Prostate gland (tissue), 2 donors: ENCODE data around the gene LSM8. TPM values are rescaled to one million over a fixed set of nuclear protein-coding genes. Genes with fewer than 3 reads are reported as not detected.

Source experiments
- DNase-seq: peaks from one replicate; pipeline ENCODE4 v3.0.0-alpha.2; 2019; ENCODE audit warnings: low spot score
- H3K27ac ChIP-seq, 2 donors: fragments of 200-600 bp; sonication (generic); 2 replicates each; pipeline ENCODE4 v1.5.1; 2017 to 2019
- H3K27me3 ChIP-seq: fragments of 200-600 bp; sonication (generic); replicated peaks from 2 replicates; pipeline ENCODE4 v1.5.1; 2019; ENCODE audit not compliant: insufficient read depth
- H3K36me3 ChIP-seq, 2 donors: fragments of 200-600 bp; sonication (generic); 1 replicate in 1 of 2; 2 replicates in 1 of 2; pipeline versions ENCODE4 v1.5.1 to v1.8.1; 2017 to 2019
- H3K4me1 ChIP-seq: fragments of 200-600 bp; sonication (generic); replicated peaks from 2 replicates; pipeline ENCODE4 v1.5.1; 2019
- H3K4me3 ChIP-seq, 2 donors: fragments of 200-600 bp; sonication (generic); 2 replicates each; pipeline ENCODE4 v1.5.1; 2017 to 2019
- H3K9me3 ChIP-seq: fragments of 200-600 bp; sonication (generic); 2 replicates; pipeline ENCODE4 v1.5.1; 2017
- CTCF ChIP-seq, 4 experiments: fragments of 200-600 bp in 2 of 4; fragments of 450-650 bp in 2 of 4; sonication (generic) in 2 of 4; IDR thresholded peaks; 1 replicate in 3 of 4; 2 replicates in 1 of 4; pipeline ENCODE4 v1.5.1; 2016 to 2019; ENCODE audit warnings: antibody characterized with exemption in 4 of 4, mild to moderate bottlenecking in 2 of 4, moderate library complexity in 2 of 4
- POLR2A ChIP-seq: fragments of 450-650 bp; IDR thresholded peaks from one replicate; pipeline ENCODE4 v1.6.1; 2016; ENCODE audit warnings: antibody characterized with exemption, mild to moderate bottlenecking
- POLR2AphosphoS5 ChIP-seq: sonication (generic); formaldehyde crosslinking; IDR thresholded peaks from one replicate; pipeline ENCODE4 v1.6.1; 2017; ENCODE audit warnings: antibody characterized with exemption
- WGBS: methylation state at CpG from one replicate; pipeline ENCODE4 v1.1.5; 2018; 5-methylcytosine and 5-hydroxymethylcytosine counted together
- intact Hi-C: fragments of 100-400 bp; cut with DNase I; formaldehyde crosslinking; loops from one replicate; pipeline ENCODE4 v1.14.2; 2022
- total RNA-seq, 2 donors: library from RNA; depleted of rRNA; stranded (reverse); fragments of >200 nt; gene quantifications; one replicate each; pipeline ENCODE4 v1.1.0, GENCODE V29; 2016

LSM8 gene
- total RNA-seq, 2 donors from 2014 or later, result 24.8 to 29.3 TPM

- Histone ChIP-seq H3K36me3 (no peaks in the 10 kb centered on the region), H3K4me1 (no peaks in the 10 kb centered on the region), H3K4me3 (no peak overlapping the region), H3K27me3 (no peaks in the 10 kb centered on the region), H3K27ac (no peak overlapping the region), H3K9me3 (no peaks in the 10 kb centered on the region)
- intact Hi-C loops, result no loop called here
- WGBS, result 87% methylated on average over 2 of the region's 2 CpGs
- TF ChIP-seq POLR2A (no peak), CTCF (IDR thresholded peaks at IDR 0.05) (no peak), POLR2AphosphoS5 (no peak)
- DNase-seq, result no peak
Observed at GRCh38 chr7:118149394-118149793, 34.6 kb upstream of the LSM8 start.

GRCh38 chr7:118151671-118152070, 32.3 kb upstream of the LSM8 start:
- Histone ChIP-seq H3K4me1 (no peaks in the 10 kb centered on the region), H3K9me3 (no peaks in the 10 kb centered on the region), H3K4me3 (no peak overlapping the region), H3K27ac (no peak overlapping the region), H3K36me3 (no peaks in the 10 kb centered on the region), H3K27me3 (no peaks in the 10 kb centered on the region)
- WGBS, result 85% methylated on average over 2 of the region's 2 CpGs
- no peak for DNase-seq
- intact Hi-C loops, result no loop called here
- TF ChIP-seq POLR2A, result no peak
- no peak for TF ChIP-seq CTCF (IDR thresholded peaks at IDR 0.05)
- TF ChIP-seq POLR2AphosphoS5, result no peak

- DNase-seq, result no peak
Observed at GRCh38 chr7:118152149-118152548, 31.8 kb upstream of the LSM8 start.

GRCh38 chr7:118152654-118153053, 31.3 kb upstream of the LSM8 start:
- no peaks in the 10 kb centered on the region for H3K4me1 ChIP-seq
- no peaks in the 10 kb centered on the region for H3K9me3 ChIP-seq
- H3K27ac ChIP-seq, result no peak overlapping the region
- H3K36me3 ChIP-seq, result no peaks in the 10 kb centered on the region
- DNase-seq, result no peak
- TF ChIP-seq CTCF (IDR thresholded peaks at IDR 0.05) (no peak), POLR2A (no peak), POLR2AphosphoS5 (no peak)
- no peaks in the 10 kb centered on the region for H3K27me3 ChIP-seq
- H3K4me3 ChIP-seq, result no peak overlapping the region
- intact Hi-C loops, result no loop called here

More at GRCh38 chr7:118152149-118152548, 31.8 kb upstream of the LSM8 start:
- H3K4me1 ChIP-seq, result no peaks in the 10 kb centered on the region
- intact Hi-C loops, result no loop called here
- WGBS, result 67% methylated on average over 1 of the region's 1 CpG
- no peaks in the 10 kb centered on the region for H3K36me3 ChIP-seq
- H3K27ac ChIP-seq, result no peak overlapping the region
- H3K9me3 ChIP-seq, result no peaks in the 10 kb centered on the region
- H3K4me3 ChIP-seq, result no peak overlapping the region
- no peak for TF ChIP-seq POLR2AphosphoS5
- TF ChIP-seq POLR2A, result no peak
- no peak for TF ChIP-seq CTCF (IDR thresholded peaks at IDR 0.05)
- no peaks in the 10 kb centered on the region for H3K27me3 ChIP-seq

GRCh38 chr7:118153551-118154177, 30.3 kb upstream of the LSM8 start:
- no peak overlapping the region for H3K27ac ChIP-seq
- H3K4me3 ChIP-seq, result no peak overlapping the region
- H3K27me3 ChIP-seq, result no peaks in the 10 kb centered on the region
- no peak for DNase-seq
- peak in 3 of 4 experiments; percentile 45 to 71 (median 47) for TF ChIP-seq CTCF (IDR thresholded peaks at IDR 0.05)
- no peak for TF ChIP-seq POLR2AphosphoS5
- TF ChIP-seq POLR2A, result no peak
- intact Hi-C loops, result no loop called here
- WGBS, result 30% methylated on average over 4 of the region's 4 CpGs
- H3K36me3 ChIP-seq, result no peaks in the 10 kb centered on the region
- no peaks in the 10 kb centered on the region for H3K9me3 ChIP-seq
- H3K4me1 ChIP-seq, result no peaks in the 10 kb centered on the region
